Fibroblast of villous mesenchyme (primary cell): Measurements from ENCODE around the gene TMEM63C. TPM values are rescaled to one million over a fixed set of nuclear protein-coding genes. Genes with fewer than 3 reads are reported as not detected.

Experiments used
- DNase-seq: peaks from one replicate; pipeline ENCODE4 v3.0.0-alpha.2; 2010; ENCODE audit warnings: low read depth
- H3K4me3 ChIP-seq: 2 replicates; pipeline ENCODE4 v1.5.1; 2011; ENCODE audit warnings: low read depth, mild to moderate bottlenecking, low read length
- CTCF ChIP-seq: IDR thresholded peaks from 2 replicates; pipeline ENCODE4 v1.5.1; 2012; ENCODE audit warnings: low read depth, mild to moderate bottlenecking, low read length; ENCODE audit not compliant: insufficient read depth
- total RNA-seq: library from RNA; depleted of rRNA; stranded (reverse); fragments of >200 nt; gene quantifications from 2 replicates; pipeline ENCODE4 v1.2.3, GENCODE V29; 2012

Gene TMEM63C
- total RNA-seq, 1 donor = under 0.01 TPM

- no peak for DNase-seq
- H3K4me3 ChIP-seq = no peak overlapping the region
- no peak for TF ChIP-seq CTCF
These were observed 58.8 kb downstream of the TMEM63C start for GRCh38 chr14:77240336-77240915.

- DNase-seq = no peak
- H3K4me3 ChIP-seq = no peak overlapping the region
- no peak for TF ChIP-seq CTCF
These were observed 60.4 kb downstream of the TMEM63C start for GRCh38 chr14:77241955-77242354.

- TF ChIP-seq CTCF = no peak
- DNase-seq = no peak
- H3K4me3 ChIP-seq = no peak overlapping the region
These were observed 61.2 kb downstream of the TMEM63C start for GRCh38 chr14:77242752-77243151.

- TF ChIP-seq CTCF = no peak
- no peak for DNase-seq
- no peak overlapping the region for H3K4me3 ChIP-seq
These were observed 62.3 kb downstream of the TMEM63C start for GRCh38 chr14:77243853-77244252.

GRCh38 chr14:77245820-77246219, 64.2 kb downstream of the TMEM63C start:
- no peak for TF ChIP-seq CTCF
- H3K4me3 ChIP-seq = no peak overlapping the region
- no peak for DNase-seq

GRCh38 chr14:77246784-77247183, 65.2 kb downstream of the TMEM63C start:
- no peak for DNase-seq
- TF ChIP-seq CTCF = no peak
- no peak overlapping the region for H3K4me3 ChIP-seq

- no peak for TF ChIP-seq CTCF
- DNase-seq = no peak
- H3K4me3 ChIP-seq = no peak overlapping the region
These were observed 67.1 kb downstream of the TMEM63C start for GRCh38 chr14:77248666-77249065.
